Psoas muscle (tissue), 8 donors: ENCODE data around the gene FAM120B. TPM values are rescaled to one million over a fixed set of nuclear protein-coding genes. Genes with fewer than 3 reads are reported as not detected.
A peak's percentile ranks its signal among the peaks of the same experiment; 100 is the strongest.

Experiments used
- ATAC-seq, 4 donors: fragments of 200-7000 bp; cut with Tn5 transposase; one replicate each; pipeline ENCODE4 v1.9.1; 2020; ENCODE audit warnings: moderate library complexity in 3 of 4, mild to moderate bottlenecking in 2 of 4
- DNase-seq, 2 donors: peaks; one replicate each; pipeline ENCODE4 v3.0.0-alpha.2; 2020
- H3K27ac ChIP-seq: fragments of 200-600 bp; one replicate; pipeline ENCODE4 v1.8.0; 2022
- H3K27me3 ChIP-seq, 3 donors: fragments of 200-600 bp in 1 of 3; one replicate each; pipeline versions ENCODE4 v1.6.1 to v1.8.0; 2013 to 2022; ENCODE audit warnings: low read length in 2 of 3, mild to moderate bottlenecking in 2 of 3, moderate library complexity in 1 of 3; ENCODE audit not compliant: insufficient read depth in 3 of 3
- H3K36me3 ChIP-seq, 2 donors: fragments of 200-600 bp in 1 of 2; one replicate each; pipeline versions ENCODE4 v1.6.1 to v1.8.0; 2013 to 2022; ENCODE audit warnings: low read depth in 1 of 2, mild to moderate bottlenecking in 1 of 2, moderate library complexity in 1 of 2; ENCODE audit not compliant: insufficient read depth in 1 of 2
- H3K4me1 ChIP-seq: fragments of 200-600 bp; one replicate; pipeline ENCODE4 v1.8.0; 2022
- H3K4me3 ChIP-seq: fragments of 200-600 bp; one replicate; pipeline ENCODE4 v1.8.0; 2022; ENCODE audit warnings: mild to moderate bottlenecking
- H3K9me3 ChIP-seq: fragments of 200-600 bp; one replicate; pipeline ENCODE4 v1.8.0; 2022
- WGBS, 3 donors: extraction: QIAGEN DNeasy Blood & Tissue Kit; methylation state at CpG; one replicate each; pipeline versions ENCODE4 v1.1.6 to v1.1.7; 2013; 5-methylcytosine and 5-hydroxymethylcytosine counted together
- intact Hi-C, 2 donors: fragments of 100-400 bp; cut with DNase I; formaldehyde crosslinking; loops; one replicate each; pipeline versions ENCODE4 v1.11.0 to v1.14.2; 2022
- polyA plus RNA-seq, 3 donors: library from polyadenylated mRNA; stranded (reverse); fragments of 200-250 nt; gene quantifications; one replicate each; pipeline ENCODE4 v1.2.3, GENCODE V29; 2013
- total RNA-seq, 4 donors: library from RNA; stranded (reverse); fragmentation: NEBNext Ultra II Directional in 2 of 4; extraction: Animal tissue kit (Norgen Biotek cat#: 25700) in 2 of 4; gene quantifications; one replicate each; pipeline versions ENCODE4 v1.2.1 to v1.2.4, GENCODE V29; 2021 to 2023
- TF ChIP-seq, protein P1 (sequence below): fragments of 200-600 bp; IDR thresholded peaks from one replicate; pipeline ENCODE4 v1.8.0; 2022; ENCODE audit warnings: antibody characterized with exemption
- donor health status: healthy with polysubstance abuse.
- donor health status: DM: no; HTN: no; CAD: no; lungs with moderate emphysema.
- donor health status: Bipolar disorder and iron deficiency.
- donor health status: healthy.
- donor health status: DM: yes; HTN: yes; CAD: no.
- donor health status: DM: no; HTN: no; CAD: no.
- donor health status: DM: no; HTN: no; CAD: no.
- donor health status: DM: yes; HTN: yes; CAD: no.

Gene FAM120B
- total and polyA plus RNA-seq, 7 donors = 9.2 to 24.2 (median 19.4) TPM

DNA sequence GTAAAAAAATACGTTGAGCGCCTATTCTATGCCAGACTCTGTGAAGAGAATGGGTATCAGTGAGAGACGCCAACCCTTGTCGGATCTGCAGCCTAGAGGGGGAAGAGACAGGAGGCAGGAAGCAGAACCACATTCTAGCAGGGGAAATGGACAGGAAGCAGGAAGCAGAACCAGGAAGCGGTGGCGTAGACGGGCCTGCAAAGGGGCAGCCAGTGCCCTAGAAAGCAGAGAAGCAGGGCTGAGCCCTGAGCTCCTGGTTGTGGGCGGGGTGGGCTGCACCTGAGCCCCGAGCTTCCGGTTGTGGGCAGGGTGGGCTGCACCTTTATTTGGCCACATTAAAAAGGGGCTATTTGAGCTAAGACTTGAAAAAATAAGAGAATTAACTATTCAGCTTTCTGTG lies 71.9 kb downstream of the FAM120B start:
- intact Hi-C loops = no loop called here
- no peak for DNase-seq

DNA sequence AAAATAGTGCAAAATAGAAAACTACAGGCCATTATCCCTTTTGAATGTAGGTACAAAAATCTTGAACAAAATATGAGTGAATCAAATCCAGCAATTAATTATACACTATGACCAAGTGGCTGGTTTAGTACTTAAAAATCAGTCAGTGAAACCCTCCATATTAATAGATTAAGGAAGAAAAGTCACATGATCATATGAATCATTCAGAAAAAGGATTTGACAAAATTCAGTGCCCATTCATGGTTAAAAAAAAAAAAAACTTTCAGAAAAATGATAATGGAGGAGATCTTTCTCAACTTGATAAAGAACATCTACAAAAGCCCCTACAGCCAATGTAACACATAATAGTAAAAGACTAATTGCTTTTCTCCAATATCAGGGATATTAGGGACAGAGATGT lies 75.0 kb downstream of the FAM120B start:
- H3K36me3 ChIP-seq = no peaks in the 10 kb centered on the region
- H3K27me3 ChIP-seq = no peaks in the 10 kb centered on the region
- no peaks in the 10 kb centered on the region for H3K4me1 ChIP-seq
- no peak overlapping the region for H3K27ac ChIP-seq
- TF ChIP-seq, protein P1, sequence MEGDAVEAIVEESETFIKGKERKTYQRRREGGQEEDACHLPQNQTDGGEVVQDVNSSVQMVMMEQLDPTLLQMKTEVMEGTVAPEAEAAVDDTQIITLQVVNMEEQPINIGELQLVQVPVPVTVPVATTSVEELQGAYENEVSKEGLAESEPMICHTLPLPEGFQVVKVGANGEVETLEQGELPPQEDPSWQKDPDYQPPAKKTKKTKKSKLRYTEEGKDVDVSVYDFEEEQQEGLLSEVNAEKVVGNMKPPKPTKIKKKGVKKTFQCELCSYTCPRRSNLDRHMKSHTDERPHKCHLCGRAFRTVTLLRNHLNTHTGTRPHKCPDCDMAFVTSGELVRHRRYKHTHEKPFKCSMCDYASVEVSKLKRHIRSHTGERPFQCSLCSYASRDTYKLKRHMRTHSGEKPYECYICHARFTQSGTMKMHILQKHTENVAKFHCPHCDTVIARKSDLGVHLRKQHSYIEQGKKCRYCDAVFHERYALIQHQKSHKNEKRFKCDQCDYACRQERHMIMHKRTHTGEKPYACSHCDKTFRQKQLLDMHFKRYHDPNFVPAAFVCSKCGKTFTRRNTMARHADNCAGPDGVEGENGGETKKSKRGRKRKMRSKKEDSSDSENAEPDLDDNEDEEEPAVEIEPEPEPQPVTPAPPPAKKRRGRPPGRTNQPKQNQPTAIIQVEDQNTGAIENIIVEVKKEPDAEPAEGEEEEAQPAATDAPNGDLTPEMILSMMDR = no peak
- no peak overlapping the region for H3K4me3 ChIP-seq
- no peaks in the 10 kb centered on the region for H3K9me3 ChIP-seq
- intact Hi-C loops = loop anchor here in 1 of 2 donors (10.0 kb wide), 1 partner anchor 133 kb away; no protein-coding TSS in a partner anchor
- DNase-seq (no peak), ATAC-seq (no peak)

More for the DNA sequence above, 71.9 kb downstream of the FAM120B start:
- Histone ChIP-seq H3K36me3 (peaks cover 0 to 6% of the 10 kb centered on the region in 2 donors), H3K4me1 (peaks cover 10% of the 10 kb centered on the region), H3K9me3 (no peaks in the 10 kb centered on the region), H3K4me3 (no peak overlapping the region), H3K27me3 (no peaks in the 10 kb centered on the region), H3K27ac (no peak overlapping the region)
- TF ChIP-seq, protein P1 = no peak
- WGBS, 3 donors = 76 to 83% (median 77%) methylated on average over 10 of the region's 10 CpGs
- no peak for ATAC-seq

DNA sequence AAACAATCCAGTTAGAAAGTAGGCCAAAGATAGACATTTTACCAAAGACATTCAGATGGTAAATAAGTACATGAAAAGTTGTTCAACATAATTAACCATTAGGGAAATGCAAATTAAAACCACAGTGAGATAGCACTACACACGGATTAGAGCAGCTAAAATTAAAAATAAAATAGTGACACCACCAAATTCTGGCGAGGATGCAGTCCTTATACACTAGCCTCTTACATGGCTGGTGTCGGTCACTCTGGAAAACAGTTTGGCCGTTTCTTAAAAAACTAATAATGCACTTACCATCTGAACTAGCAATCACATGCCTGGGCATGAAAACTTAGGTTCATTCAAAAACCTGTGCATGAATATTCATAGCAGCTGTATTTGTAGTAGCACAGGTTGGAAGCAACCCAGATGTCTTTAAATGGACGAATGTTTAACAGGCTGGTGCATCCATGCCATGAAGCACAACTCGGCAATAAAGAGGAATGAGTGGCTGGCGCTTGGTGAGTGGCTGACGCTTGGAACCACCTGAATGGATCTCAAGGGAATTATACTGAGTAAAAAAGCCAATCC lies 77.0 kb downstream of the FAM120B start:
- Histone ChIP-seq H3K27me3 (no peaks in the 10 kb centered on the region), H3K4me3 (no peak overlapping the region), H3K36me3 (peaks cover 2 to 11% of the 10 kb centered on the region in 2 donors), H3K4me1 (no peaks in the 10 kb centered on the region), H3K9me3 (no peaks in the 10 kb centered on the region), H3K27ac (no peak overlapping the region)
- ATAC-seq (peak in 2 of 4 donors; percentile 50 to 51), DNase-seq (no peak)
- WGBS, 3 donors = 58 to 84% (median 62%) methylated on average over 8 of the region's 8 CpGs
- intact Hi-C loops = loop anchor here in 1 of 2 donors (10.0 kb wide), 1 partner anchor 131 kb away; no protein-coding TSS in a partner anchor
- TF ChIP-seq, protein P1 = no peak

DNA sequence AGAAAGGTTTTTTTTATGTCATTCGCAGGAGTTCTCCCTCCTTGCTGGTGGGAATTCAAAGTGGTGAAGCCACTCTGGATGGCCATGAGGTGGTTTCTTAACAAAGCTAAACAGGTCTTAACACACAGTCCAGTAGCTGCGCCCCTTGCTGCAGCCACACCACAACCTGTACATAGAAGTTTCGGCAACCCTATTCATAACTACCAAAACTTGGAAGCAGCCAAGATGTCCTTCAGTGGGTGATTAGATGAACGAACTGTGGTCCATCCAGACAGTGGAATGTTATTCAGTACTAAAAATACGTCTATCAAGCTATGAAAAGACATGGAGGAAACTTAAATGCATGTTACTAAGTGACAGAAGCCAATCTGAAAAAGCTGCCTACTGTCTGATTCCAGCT lies 78.9 kb downstream of the FAM120B start:
- no peak for DNase-seq
- Histone ChIP-seq H3K4me1 (no peaks in the 10 kb centered on the region), H3K27ac (no peak overlapping the region), H3K36me3 (peaks cover 2 to 31% of the 10 kb centered on the region in 2 donors), H3K9me3 (no peaks in the 10 kb centered on the region), H3K27me3 (no peaks in the 10 kb centered on the region), H3K4me3 (no peak overlapping the region)
- TF ChIP-seq, protein P1 = no peak
- intact Hi-C loops = loop anchor here in 1 of 2 donors (10.0 kb wide), 1 partner anchor 129 kb away; no protein-coding TSS in a partner anchor
- 82 to 89% (median 83%) methylated on average over 5 of the region's 5 CpGs for WGBS, 3 donors
- ATAC-seq = no peak

DNA sequence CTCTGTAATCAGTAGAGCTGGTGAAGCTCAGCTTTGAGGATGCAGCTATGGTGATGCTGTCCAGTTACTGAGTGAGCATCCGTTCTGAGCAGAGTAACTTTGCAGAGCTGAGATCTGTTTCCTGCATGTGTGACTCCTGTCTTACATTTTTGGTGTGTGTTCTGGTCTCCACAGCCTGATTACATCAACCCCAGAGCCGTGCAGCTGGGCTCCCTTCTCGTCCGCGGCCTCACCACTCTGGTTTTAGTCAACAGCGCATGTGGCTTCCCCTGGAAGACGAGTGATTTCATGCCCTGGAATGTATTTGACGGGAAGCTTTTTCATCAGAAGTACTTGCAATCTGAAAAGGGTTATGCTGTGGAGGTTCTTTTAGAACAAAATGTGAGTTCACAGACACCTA lies 81.6 kb downstream of the FAM120B start:
- DNase-seq (no peak), ATAC-seq (no peak)
- no peaks in the 10 kb centered on the region for H3K4me1 ChIP-seq
- no peak overlapping the region for H3K27ac ChIP-seq
- TF ChIP-seq, protein P1 = no peak
- no peak overlapping the region for H3K4me3 ChIP-seq
- intact Hi-C loops = loop anchor here in 1 of 2 donors (10.0 kb wide), 1 partner anchor 127 kb away; no protein-coding TSS in a partner anchor
- WGBS, 3 donors = 80 to 83% (median 81%) methylated on average over 8 of the region's 8 CpGs
- peaks cover 2 to 57% of the 10 kb centered on the region in 2 donors for H3K36me3 ChIP-seq
- H3K9me3 ChIP-seq = no peaks in the 10 kb centered on the region
- no peaks in the 10 kb centered on the region for H3K27me3 ChIP-seq
